Loucy (cell line): ENCODE results near the gene PTTG1IP.

Experiments
- H2AFZ ChIP-seq: fragments of 200-600 bp; sonication (generic); 2 replicates; pipeline ENCODE4 v1.6.0; 2016; ENCODE audit warnings: antibody characterized with exemption, mild to moderate bottlenecking, low read length, moderate library complexity
- H3F3A ChIP-seq: fragments of 200-600 bp; 2 replicates; pipeline ENCODE4 v1.6.0; 2016; ENCODE audit warnings: antibody characterized with exemption, low read depth, mild to moderate bottlenecking
- H3K27me3 ChIP-seq: fragments of 200-600 bp; sonication (generic); 2 replicates; pipeline ENCODE4 v1.6.1; 2014; ENCODE audit warnings: low read length, mild to moderate bottlenecking; ENCODE audit not compliant: insufficient read depth, poor library complexity, severe bottlenecking
- H3K36me3 ChIP-seq: fragments of 200-600 bp; sonication (generic); 2 replicates; pipeline ENCODE4 v1.6.1; 2016; ENCODE audit warnings: low read length; ENCODE audit not compliant: insufficient read depth
- H3K4me1 ChIP-seq: fragments of 200-600 bp; sonication (generic); 2 replicates; pipeline ENCODE4 v1.5.1; 2014; ENCODE audit warnings: low read length, mild to moderate bottlenecking; ENCODE audit not compliant: insufficient read depth, poor library complexity, severe bottlenecking
- H3K4me2 ChIP-seq: fragments of 200-600 bp; sonication (generic); 2 replicates; pipeline ENCODE4 v1.6.0; 2014; ENCODE audit warnings: antibody characterized with exemption, low read length, low read depth, mild to moderate bottlenecking; ENCODE audit not compliant: poor library complexity, severe bottlenecking
- H3K4me3 ChIP-seq: fragments of 200-600 bp; sonication (generic); 2 replicates; pipeline ENCODE4 v1.5.1; 2014; ENCODE audit warnings: low read length, mild to moderate bottlenecking, mixed read lengths; ENCODE audit not compliant: poor library complexity, severe bottlenecking
- H3K79me2 ChIP-seq: fragments of 200-600 bp; sonication (generic); 2 replicates; pipeline ENCODE4 v1.6.1; 2014; ENCODE audit warnings: low read length; ENCODE audit not compliant: insufficient read depth
- H3K9ac ChIP-seq: fragments of 200-600 bp; sonication (generic); 2 replicates; pipeline ENCODE4 v1.6.0; 2014; ENCODE audit warnings: mild to moderate bottlenecking, low read depth, low read length, moderate library complexity; ENCODE audit not compliant: poor library complexity, severe bottlenecking
- H3K9me2 ChIP-seq: fragments of 200-600 bp; sonication (generic); replicated peaks from 2 replicates; pipeline ENCODE4 v1.6.1; 2016; ENCODE audit warnings: low read depth, low read length, mixed read lengths
- H3K9me3 ChIP-seq: fragments of 200-600 bp; sonication (generic); 2 replicates; pipeline ENCODE4 v1.6.1; 2014; ENCODE audit warnings: mild to moderate bottlenecking, antibody characterized with exemption, low read length, low read depth; ENCODE audit not compliant: insufficient read depth
- H4K20me1 ChIP-seq: fragments of 200-600 bp; sonication (generic); 2 replicates; pipeline ENCODE4 v1.6.0; 2014; ENCODE audit warnings: antibody characterized with exemption, low read length, mild to moderate bottlenecking; ENCODE audit not compliant: insufficient read depth, poor library complexity, severe bottlenecking
- CTCF ChIP-seq: fragments of 200-600 bp; sonication (generic); conservative IDR thresholded peaks from 2 replicates; pipeline ENCODE4 v1.5.1; 2014; ENCODE audit warnings: mild to moderate bottlenecking, antibody characterized with exemption, low read length
- EZH2phosphoT487 ChIP-seq: fragments of 200-600 bp; IDR thresholded peaks from 2 replicates; pipeline ENCODE4 v1.6.1; 2018; ENCODE audit warnings: antibody characterized with exemption, mild to moderate bottlenecking, moderate library complexity, borderline replicate concordance

Gene PTTG1IP

GRCh38 chr21:44848821-44849521 lies 24.5 kb downstream of the PTTG1IP start:
- Histone ChIP-seq H3K4me1 (no peaks in the 10 kb centered on the region), H3K9ac (no peak overlapping the region), H3K79me2 (peaks cover 15% of the 10 kb centered on the region; the same call in 1 of the 2 replicates), H3F3A (no peaks in the 10 kb centered on the region), H4K20me1 (peaks cover 10% of the 10 kb centered on the region), H3K9me2 (no peaks in the 10 kb centered on the region), H3K36me3 (peaks cover 52% of the 10 kb centered on the region), H2AFZ (no peak overlapping the region), H3K4me3 (no peak overlapping the region), H3K4me2 (no peak overlapping the region), H3K9me3 (no peaks in the 10 kb centered on the region), H3K27me3 (no peaks in the 10 kb centered on the region)
- no peak for TF ChIP-seq CTCF
- TF ChIP-seq EZH2phosphoT487, result no peak

- TF ChIP-seq CTCF, result no peak
- no peak for TF ChIP-seq EZH2phosphoT487
- Histone ChIP-seq H3K9ac (no peak overlapping the region), H4K20me1 (peaks cover 1% of the 10 kb centered on the region), H3K4me3 (no peak overlapping the region), H2AFZ (no peak overlapping the region), H3K4me1 (no peaks in the 10 kb centered on the region), H3K4me2 (no peak overlapping the region), H3K79me2 (peaks cover 2% of the 10 kb centered on the region; the same call in 1 of the 2 replicates), H3K9me3 (no peaks in the 10 kb centered on the region), H3K36me3 (peaks cover 40% of the 10 kb centered on the region), H3K9me2 (no peaks in the 10 kb centered on the region), H3F3A (no peaks in the 10 kb centered on the region), H3K27me3 (no peaks in the 10 kb centered on the region)
Observed at GRCh38 chr21:44847261-44848056, 26.0 kb downstream of the PTTG1IP start.

DNA sequence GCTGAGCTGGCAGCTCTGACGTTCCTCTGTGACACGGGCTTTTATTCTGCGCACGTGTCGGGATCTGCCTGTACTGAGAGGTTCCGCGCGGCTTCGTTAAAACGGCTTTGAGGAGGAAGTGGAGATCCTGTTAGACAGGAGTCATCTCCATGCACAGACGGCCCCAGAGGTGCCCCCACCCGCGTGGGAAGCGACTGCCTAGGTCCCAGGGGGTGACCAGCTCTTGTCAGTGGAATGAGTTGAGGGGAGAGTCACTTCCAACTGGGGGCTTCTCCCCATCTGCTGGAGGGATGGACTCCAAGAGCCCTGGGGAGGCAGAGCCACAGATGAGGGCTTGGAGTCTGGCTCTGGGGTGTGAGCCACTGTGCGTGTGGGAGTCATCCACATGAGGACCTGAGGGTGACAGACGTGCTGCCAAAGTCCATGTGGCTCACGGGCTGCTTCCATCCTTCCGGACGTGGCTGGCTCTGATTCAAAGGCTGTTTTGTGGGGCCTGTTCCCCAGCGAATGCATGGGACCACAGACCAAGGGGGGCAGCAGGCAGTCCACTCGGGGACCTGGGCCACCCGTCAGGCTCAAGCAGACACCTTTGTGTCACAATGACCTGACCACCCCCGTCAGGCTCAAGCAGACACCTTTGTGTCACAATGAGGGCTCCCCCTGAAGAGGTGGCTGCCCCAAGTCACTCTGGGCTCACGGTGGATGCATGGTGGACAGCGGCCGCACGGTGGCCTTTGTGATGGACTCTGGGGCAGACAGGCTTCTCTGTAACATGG lies 26.8 kb downstream of the PTTG1IP start:
- Histone ChIP-seq H3K36me3 (peaks cover 32% of the 10 kb centered on the region), H3K79me2 (no peaks in the 10 kb centered on the region), H3F3A (no peaks in the 10 kb centered on the region), H3K9me3 (no peaks in the 10 kb centered on the region), H3K27me3 (no peaks in the 10 kb centered on the region), H3K4me3 (no peak overlapping the region), H2AFZ (no peak overlapping the region), H3K9me2 (no peaks in the 10 kb centered on the region), H3K9ac (no peak overlapping the region), H3K4me1 (no peaks in the 10 kb centered on the region), H4K20me1 (no peaks in the 10 kb centered on the region), H3K4me2 (no peak overlapping the region)
- TF ChIP-seq EZH2phosphoT487 (no peak), CTCF (no peak)
